Pericardium fibroblast (primary cell): ENCODE data around the gene GBP2. TPM values are rescaled to one million over a fixed set of nuclear protein-coding genes. Genes with fewer than 3 reads are reported as not detected.

Source experiments
- total RNA-seq: library from RNA; depleted of rRNA; stranded (reverse); fragments of >200 nt; gene quantifications from 2 replicates; pipeline ENCODE4 v1.2.3, GENCODE V29; 2015

The GBP2 gene, protein sequence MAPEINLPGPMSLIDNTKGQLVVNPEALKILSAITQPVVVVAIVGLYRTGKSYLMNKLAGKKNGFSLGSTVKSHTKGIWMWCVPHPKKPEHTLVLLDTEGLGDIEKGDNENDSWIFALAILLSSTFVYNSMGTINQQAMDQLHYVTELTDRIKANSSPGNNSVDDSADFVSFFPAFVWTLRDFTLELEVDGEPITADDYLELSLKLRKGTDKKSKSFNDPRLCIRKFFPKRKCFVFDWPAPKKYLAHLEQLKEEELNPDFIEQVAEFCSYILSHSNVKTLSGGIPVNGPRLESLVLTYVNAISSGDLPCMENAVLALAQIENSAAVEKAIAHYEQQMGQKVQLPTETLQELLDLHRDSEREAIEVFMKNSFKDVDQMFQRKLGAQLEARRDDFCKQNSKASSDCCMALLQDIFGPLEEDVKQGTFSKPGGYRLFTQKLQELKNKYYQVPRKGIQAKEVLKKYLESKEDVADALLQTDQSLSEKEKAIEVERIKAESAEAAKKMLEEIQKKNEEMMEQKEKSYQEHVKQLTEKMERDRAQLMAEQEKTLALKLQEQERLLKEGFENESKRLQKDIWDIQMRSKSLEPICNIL
- total RNA-seq = 2.1 and 9.4 TPM in 2 replicates

DNA sequence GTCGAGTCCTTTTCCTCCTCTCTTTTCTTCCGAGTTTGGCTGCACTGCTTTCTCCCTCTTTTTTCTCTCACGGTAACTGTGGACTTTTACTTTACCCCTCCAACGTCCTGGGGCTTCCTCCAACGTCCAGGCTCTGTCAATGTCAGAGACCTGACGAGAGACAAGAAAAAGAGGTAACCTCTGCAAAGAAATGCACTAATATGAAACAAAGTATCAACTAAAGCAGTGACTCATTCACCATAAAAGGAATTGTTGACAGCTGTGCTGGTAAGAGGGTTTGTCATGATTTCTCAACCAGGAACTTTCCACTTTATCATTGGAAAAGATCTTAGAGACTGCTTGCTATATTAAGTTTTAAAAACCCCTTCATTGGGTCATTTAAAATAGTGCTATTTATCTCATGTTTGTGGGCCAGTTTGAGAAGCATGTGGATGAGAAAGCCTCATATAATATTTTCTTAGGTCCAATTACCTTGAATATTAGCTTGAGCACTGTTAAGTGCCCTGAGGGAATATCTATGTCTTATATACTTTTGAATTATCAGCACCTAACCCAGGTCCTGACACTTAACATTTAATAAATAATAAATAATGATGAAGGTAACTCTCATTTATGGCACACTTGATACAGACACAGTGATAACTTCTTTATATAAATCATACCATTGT is at the start of gene GBP2:
Gene GBP2 (minus strand): TSS at position 202 of the 668 bp plus-strand sequence. CDS start 4,148 bp downstream, outside the sequence.

DNA sequence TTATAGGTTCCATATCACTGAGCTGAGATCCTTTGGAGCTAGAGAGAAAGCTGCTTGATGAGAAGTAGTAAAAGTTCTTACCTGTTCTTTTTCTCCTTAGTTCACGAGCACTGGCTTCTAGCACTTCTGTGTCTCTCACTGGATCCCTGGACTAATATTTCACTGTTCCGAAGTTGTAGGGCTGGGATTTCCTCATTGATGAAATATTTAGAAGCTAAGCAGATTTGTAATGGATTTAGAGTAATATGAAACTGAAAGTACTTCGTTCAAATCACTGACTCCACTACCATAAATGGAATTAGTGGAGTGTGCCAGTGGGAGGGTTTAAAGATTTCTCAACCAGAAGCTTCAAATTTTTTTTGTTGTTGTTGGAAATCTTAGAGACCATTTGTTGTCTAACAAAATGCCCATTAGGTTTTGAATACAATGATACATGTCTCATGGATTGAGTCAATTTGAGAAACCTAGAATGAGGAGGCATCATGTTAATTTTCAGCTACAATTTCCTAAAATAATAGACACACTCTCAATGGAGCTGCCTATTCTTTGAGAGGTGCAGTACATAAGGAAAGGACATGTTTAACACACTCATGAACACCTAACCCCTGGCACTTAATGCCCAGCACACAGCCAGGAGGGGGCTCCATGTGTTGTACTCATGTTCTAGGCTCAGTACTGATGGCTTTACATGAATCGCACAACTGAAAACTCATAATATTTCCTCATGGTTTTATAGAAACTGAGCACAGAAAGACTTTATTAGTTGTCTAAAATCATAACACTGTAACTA is 60.6 kb downstream of the GBP2 start, which contains the start of gene GBP1:
Gene GBP1 (minus strand): TSS at position 130 of the 790 bp plus-strand sequence. CDS start 1,974 bp downstream, outside the sequence.

Other genes starting within 250 kb of the GBP2 start
- 27.2 and 30.9 TPM in 2 replicates for gene GTF2B, start 234.5 kb downstream of the GBP2 start, total RNA-seq
- gene KYAT3, start 133.5 kb downstream of the GBP2 start, total RNA-seq = 25.1 and 44.9 TPM in 2 replicates
- gene RBMXL1, start 133.5 kb downstream of the GBP2 start, total RNA-seq = 6.7 and 11.3 TPM in 2 replicates
- gene GBP3, start 103.2 kb downstream of the GBP2 start, total RNA-seq = 18.3 and 22.6 TPM in 2 replicates
- 11.7 and 32.1 TPM in 2 replicates for gene GBP1, start 60.9 kb downstream of the GBP2 start, total RNA-seq
- not detected in 2 replicates for gene GBP7, start 49.9 kb upstream of the GBP2 start, total RNA-seq
- gene GBP4, start 72.8 kb upstream of the GBP2 start, total RNA-seq = 0.17 and 0.70 TPM in 2 replicates
- not detected in 2 replicates for gene GBP5, start 146.7 kb upstream of the GBP2 start, total RNA-seq
- gene GBP6, start 237.9 kb upstream of the GBP2 start, total RNA-seq = not detected in 2 replicates